ENCODE measurements around the gene CEP164.

DNA sequence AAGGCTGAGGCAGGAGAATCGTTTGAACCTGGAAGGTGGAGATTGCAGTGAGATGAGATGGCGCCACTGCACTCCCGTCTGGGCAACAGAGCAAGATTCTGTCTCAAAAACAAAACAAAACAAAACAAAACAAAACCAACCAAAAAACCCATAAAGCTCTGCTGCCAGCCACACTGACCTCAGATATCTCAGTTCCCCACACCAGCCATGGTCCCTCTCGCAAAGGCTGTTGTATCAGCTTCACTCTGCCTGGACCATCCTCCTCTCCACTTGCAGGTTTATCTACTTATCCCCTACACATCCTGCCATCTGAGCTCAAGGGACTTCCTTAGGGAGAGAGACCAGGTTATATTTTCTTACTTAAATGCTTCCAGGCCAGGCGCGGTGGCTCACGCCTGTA, 25.4 kb upstream of the CEP164 start:
- TF ChIP-seq ZNF280D (tag by site-specific recombination; IDR thresholded peaks at IDR 0.05) (no peak), KLF16 (tag by site-specific recombination; IDR thresholded peaks at IDR 0.05) (no peak), HOXC10 (CRISPR knock-in tag; IDR thresholded peaks at IDR 0.05) (no peak)

Data from HEK293 (cell line).